Fibroblast of villous mesenchyme (primary cell): ENCODE data around the gene KMT2D. TPM values are rescaled to one million over a fixed set of nuclear protein-coding genes. Genes with fewer than 3 reads are reported as not detected.

ENCODE experiments used
- DNase-seq: peaks from one replicate; pipeline ENCODE4 v3.0.0-alpha.2; 2010; ENCODE audit warnings: low read depth
- H3K4me3 ChIP-seq: 2 replicates; pipeline ENCODE4 v1.5.1; 2011; ENCODE audit warnings: low read depth, mild to moderate bottlenecking, low read length
- CTCF ChIP-seq: IDR thresholded peaks from 2 replicates; pipeline ENCODE4 v1.5.1; 2012; ENCODE audit warnings: low read depth, mild to moderate bottlenecking, low read length; ENCODE audit not compliant: insufficient read depth
- total RNA-seq: library from RNA; depleted of rRNA; stranded (reverse); fragments of >200 nt; gene quantifications from 2 replicates; pipeline ENCODE4 v1.2.3, GENCODE V29; 2012

KMT2D gene
- total RNA-seq, 1 donor, result 37.1 TPM

- no peak overlapping the region for H3K4me3 ChIP-seq
- no peak for TF ChIP-seq CTCF
- DNase-seq, result no peak
These were observed 14.3 kb downstream of the KMT2D start for GRCh38 chr12:49046129-49046895.

- no peak for DNase-seq
- H3K4me3 ChIP-seq, result no peak overlapping the region
- no peak for TF ChIP-seq CTCF
These were observed 15.9 kb downstream of the KMT2D start for GRCh38 chr12:49044660-49045059.

GRCh38 chr12:49043856-49044258, 16.7 kb downstream of the KMT2D start:
- peak; percentile 79 for TF ChIP-seq CTCF
- peak; percentile 51 for DNase-seq
- no peak overlapping the region for H3K4me3 ChIP-seq

GRCh38 chr12:49043241-49043640, 17.4 kb downstream of the KMT2D start:
- TF ChIP-seq CTCF, result no peak
- DNase-seq, result no peak
- H3K4me3 ChIP-seq, result no peak overlapping the region

GRCh38 chr12:49041881-49042484, 18.6 kb downstream of the KMT2D start:
- no peak for TF ChIP-seq CTCF
- DNase-seq, result no peak
- no peak overlapping the region for H3K4me3 ChIP-seq

GRCh38 chr12:49041036-49041880, 19.3 kb downstream of the KMT2D start:
- TF ChIP-seq CTCF, result no peak
- no peak overlapping the region for H3K4me3 ChIP-seq
- DNase-seq, result no peak
